Activated naive CD4-positive, alpha-beta T cell treated with Interleukin-2 at 50 U/mL for 16 hours (primary cell): ENCODE data around the gene BAG2.

ENCODE experiments used
- DNase-seq: peaks from one replicate; pipeline ENCODE4 v3.0.0-alpha.2; 2020

BAG2 gene

DNA sequence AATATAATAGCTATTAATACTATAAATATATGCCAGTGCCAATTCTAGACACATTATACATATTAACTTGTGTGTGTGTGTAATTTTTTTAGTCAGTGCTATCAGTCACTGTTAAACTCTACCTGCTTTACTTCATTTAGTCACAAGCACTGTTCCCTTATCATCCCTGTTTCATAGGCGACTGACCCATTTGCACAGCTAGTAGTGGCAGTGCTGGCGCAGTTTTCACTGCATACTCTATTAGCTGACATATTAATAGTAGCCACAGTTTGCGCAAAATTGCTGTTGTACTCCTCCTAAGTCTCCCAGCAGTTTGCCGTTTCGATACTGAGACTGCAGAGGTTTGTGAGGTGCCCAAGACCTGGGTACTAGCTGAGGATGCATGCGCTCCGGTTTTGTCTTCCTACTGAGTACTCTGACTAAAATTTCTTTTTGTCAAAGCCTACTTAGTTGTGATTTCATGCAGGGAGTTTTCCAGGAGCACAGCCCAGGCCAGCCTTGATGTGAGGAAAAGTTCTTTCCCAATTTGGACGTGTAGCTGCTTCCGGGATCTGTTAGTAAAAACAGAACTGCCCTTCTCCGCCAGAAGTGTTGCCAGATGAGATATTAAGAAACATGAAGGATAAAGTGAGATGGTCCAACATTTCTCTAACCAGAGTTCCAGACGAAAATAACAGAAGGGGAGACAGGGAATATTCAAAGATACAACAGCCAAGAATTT lies 5.6 kb downstream of the BAG2 start:
- DNase-seq = no peak

DNA sequence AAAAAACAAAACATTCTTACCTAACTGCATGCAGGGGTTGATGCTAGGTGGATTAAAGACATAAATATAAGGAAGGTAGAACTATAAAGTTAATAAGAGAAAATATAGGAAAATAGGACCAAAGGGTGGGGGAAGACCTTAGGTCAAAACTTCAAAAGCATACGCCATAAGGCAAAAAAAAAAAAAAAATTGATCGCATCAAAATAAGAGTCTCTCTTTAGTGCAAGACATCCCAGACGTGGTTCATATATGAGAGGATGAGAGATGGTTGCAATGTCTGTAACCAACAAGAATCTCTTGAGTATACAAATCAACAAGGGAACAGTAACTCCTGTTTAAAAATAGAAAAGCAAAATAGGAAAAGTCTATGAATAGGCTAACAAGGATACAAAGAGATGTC lies 8.5 kb downstream of the BAG2 start:
- DNase-seq = no peak

DNA sequence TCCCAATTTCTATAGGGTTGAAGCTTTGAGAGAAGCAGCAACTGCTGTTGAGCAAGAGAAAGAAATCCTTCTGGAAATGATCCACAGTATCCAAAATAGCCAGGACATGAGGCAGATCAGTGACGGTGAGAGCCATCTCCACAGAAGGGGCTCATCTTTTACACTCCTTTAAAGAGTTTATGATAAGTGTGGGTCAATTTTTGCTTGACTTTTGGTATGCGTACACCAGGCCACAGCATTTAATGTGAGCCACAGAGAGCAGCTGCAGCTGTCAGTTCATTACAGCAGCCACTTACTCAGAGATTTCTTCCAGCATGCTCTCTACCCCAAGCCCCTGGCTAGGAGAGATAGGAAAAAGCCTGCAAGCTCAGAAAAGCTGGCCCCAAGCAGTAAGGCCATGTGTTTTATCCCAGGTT lies 9.9 kb downstream of the BAG2 start:
- no peak for DNase-seq

DNA sequence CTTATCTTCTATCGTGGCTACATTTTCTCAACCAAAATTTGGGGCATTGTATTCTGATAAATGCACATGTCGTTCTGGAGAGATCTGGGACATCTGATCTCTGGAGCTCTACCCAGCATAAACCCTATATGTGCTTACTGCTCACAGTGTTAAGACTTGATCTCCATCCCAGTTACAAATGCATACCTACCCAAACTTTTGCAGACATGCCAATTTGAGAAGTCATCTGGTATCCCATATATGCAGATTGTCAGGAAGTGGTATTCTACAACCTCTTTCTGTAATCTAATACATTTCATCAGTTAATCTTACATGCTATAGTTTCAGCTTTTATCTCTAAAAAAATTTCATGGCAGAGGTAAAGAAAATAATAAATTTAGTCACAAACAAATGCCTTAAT lies 11.2 kb downstream of the BAG2 start:
- DNase-seq = no peak

DNA sequence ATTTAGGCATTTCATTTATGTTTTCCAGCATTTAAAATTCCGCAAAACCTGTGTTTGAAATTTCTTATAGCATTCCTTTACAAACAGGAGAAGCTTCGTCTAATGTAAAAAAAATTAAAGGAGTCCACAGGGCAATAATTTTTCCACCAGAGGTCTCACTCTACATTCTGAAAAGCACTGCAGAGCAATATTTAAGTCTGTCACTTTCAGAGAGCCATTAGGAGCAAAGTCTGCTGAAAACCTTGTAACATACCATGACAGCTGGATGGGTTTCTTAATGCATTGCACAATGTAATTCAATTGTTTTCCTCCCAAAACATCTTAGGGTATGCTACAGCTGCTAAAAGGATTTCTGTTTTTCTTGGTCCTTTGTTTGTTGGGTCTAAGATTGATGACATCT lies 18.0 kb downstream of the BAG2 start:
- DNase-seq = no peak

DNA sequence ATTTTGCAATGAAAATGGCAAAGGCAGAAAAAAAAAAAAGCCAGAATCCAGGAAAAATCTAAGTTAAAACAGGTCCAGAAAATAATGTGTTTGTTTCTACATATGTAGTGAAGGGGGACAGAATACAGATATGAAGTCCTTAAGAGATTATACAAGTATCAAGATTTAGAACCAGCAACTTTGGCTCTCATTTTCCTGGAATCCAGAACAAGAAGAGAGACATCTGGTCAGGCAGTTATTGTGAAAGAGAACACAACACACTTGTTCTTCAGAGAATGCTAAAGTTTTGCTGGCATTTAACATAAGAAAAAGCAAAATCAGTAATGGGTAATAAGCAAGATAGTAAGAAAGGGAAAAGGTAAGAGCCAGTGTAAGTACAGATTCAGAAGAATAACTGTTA lies 21.1 kb downstream of the BAG2 start:
- no peak for DNase-seq

DNA sequence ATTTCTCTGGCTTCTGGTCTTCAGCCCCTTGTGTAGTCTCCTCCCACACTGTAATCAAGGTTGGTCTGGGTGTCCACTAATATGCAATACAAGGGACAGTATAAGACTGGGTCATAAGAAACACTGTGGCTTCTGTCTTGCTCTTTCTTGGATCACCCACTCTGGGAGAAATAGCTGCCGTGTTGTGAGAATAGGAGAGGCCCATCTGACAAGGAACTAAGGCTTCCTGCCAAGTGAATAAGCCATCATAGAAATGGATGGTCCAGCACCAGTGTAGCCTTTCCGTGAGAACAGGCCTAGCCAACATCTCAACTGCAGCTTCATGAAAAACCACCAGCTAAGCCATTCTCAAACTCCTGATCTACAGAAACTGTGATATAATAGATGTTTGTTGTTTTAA lies 23.3 kb downstream of the BAG2 start:
- no peak for DNase-seq

DNA sequence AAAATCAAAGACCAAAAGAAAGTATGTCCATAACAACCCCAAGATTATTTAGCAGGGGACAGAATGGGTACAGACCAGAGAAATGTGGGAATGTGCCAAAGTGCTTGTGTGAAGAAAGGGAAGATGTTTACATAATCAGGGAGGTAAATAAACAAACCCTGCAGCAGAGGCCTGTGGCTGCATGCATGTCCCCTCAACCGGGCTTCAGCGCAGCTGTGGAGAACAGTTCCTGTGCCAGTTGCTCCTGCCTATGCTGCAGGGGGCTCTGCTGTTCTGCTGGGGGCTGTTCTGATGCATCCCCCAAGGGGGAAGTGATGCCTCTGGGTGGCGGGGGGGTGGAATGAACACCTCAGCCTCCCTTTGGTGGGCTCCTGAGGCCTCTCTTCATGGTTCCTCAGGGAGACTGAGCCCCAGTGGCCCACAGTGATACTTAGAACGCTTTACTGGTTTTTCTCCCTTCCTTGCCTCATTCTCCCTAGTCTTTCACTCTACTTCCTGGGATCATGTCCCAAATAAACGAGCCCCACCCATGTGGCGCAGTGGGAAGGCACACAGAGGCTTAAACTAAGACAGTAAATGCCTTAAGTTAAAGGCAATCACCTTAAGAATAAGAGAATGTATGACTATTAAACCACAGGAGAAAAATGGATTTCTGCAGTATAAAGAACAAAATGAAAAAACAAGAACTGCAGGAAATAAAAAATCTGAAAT lies 27.0 kb downstream of the BAG2 start:
- DNase-seq = no peak

DNA sequence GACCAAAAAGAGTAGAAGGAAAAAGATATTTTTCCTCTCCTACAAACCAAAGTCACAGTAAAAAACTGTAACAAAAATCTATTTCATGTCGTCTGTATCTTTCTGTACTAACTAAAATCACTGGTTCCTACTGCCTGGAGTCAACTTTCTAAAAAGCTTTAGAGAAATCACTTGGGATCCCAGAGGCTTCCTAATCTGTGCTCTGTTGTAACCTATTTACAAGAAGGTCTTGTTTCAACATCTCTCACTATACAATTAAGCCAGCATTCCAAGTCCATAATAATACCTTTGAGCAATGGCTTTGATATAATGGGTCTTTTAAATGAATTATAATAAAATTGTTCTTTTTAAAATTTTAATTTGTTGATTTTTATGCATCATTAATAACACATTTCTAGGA lies 29.6 kb downstream of the BAG2 start:
- DNase-seq = no peak

DNA sequence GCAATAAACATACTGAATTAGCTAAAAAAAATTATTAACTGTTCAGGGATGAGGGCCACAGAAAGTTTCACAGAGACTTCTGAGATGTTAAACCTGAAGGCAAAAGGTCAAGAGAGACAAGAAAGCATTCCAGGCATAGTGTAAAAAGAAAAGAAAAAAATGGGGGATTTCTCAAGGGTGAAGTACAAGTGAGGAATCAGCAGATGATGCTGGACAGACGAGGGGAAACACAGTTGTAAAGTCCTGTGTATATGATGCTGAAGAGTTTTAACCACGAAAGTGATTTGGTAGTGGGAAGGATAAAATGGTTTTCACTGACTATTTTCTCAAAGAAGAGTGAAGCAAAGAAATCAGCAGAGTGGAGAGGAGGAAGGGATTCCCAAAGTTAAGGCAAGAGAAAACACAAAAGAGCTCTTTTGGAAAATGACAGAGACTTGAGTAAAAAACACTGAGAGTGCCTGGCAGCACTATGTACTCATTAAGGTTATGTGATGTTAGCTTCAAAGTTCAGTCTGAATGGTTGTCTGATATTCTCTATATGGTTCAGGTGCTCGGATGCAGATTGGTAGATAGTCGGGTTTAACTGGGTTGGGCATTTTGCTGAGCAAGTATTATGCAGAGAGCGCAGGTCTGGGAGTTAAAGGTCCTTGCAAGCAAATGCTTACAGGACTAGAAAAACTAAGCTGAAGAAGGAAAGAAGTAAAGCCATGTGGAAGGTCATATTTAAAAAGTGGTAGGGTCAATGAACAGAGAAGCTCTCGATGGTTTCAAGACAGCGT lies 33.6 kb downstream of the BAG2 start:
- no peak for DNase-seq

DNA sequence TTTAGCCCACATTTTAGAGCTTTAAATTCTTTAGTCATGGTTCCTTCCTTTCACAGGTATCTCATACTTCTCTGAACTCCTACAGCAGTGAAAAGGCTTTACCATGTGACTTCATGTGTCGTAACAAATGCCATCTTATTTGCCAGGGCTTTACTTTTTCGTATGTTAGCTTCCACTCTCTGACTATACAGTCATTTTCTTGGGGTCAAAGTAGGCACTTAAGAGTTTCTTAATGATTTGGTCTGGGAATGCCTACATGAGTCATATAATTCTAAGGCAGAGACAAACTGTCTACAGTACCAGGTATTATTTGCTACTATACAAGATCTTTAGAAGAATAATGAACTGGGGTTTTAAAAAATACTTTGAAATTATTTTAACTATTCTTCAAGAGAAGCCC lies 35.0 kb downstream of the BAG2 start:
- no peak for DNase-seq

DNA sequence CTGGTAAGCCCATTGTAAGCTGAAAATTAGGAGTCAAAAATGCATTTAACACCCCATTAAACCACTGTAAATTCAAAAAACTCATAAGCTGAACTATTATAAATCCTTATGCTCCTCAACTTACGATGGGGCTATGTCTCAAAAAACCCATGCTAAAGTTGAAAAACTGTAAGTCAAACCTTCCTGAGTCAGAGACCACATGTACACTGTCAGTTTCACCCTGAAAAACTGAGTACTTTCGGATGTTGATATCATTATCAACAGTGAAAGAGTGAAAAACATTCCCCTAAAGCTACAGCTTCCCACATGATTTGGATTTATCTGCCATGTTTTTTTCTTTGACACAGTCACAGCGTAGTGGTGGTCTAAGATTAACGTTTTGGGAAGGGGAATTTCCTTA lies 35.7 kb downstream of the BAG2 start:
- no peak for DNase-seq

DNA sequence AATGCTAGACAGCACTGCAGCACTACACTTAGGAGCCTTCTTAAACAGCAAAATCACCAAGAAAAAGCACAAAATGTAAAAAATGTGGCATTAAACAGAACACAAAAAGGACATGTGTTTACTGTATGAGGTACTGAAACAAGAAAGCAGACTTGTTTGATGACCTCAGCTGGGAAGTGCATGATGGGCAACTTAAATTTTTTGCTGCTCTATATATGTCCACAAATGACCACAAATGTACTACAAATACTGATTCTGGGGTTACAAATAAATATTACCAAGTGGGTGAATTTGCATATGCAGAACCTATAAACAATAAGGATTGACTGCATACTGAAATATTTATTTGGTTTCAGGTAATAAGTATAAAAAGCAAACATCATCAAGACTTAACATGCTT lies 36.9 kb downstream of the BAG2 start:
- DNase-seq = no peak

DNA sequence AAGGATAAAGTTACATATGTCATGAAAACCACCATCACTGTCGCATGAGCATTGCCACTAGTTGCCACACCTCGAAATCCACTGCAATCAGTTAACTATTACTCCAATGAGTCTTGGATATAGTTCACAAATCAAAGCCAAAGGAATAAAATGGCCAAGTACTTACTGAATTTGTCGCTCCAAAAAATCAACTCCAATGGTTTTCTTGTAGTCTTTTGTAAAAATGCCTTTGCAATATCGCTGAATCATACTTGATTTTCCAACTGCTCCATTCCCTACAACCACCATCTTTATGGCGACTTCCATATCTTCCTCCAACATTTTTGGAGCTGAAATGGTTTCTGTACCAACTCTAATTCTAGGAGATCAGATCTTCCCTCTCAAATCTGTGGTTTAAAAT lies 37.9 kb downstream of the BAG2 start:
- no peak for DNase-seq

DNA sequence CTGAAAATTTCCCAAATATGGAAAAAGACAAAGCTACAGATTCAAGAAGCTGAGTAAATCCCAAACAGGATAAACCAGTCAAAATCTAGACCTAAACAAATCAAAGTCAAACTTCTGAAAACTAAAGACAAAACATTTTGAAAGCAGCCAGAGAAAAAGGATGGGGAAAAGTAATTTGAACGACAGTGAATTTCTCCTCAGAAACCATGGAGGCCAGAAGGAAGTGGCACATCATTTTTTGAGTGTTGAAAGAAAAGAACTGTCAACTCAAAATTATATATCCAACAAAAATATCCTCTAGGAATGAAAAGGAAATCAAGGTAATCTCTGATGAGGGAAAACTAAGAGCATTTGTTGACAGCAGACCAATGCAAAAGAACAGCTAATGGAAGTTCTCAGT lies 43.1 kb downstream of the BAG2 start:
- DNase-seq = no peak

DNA sequence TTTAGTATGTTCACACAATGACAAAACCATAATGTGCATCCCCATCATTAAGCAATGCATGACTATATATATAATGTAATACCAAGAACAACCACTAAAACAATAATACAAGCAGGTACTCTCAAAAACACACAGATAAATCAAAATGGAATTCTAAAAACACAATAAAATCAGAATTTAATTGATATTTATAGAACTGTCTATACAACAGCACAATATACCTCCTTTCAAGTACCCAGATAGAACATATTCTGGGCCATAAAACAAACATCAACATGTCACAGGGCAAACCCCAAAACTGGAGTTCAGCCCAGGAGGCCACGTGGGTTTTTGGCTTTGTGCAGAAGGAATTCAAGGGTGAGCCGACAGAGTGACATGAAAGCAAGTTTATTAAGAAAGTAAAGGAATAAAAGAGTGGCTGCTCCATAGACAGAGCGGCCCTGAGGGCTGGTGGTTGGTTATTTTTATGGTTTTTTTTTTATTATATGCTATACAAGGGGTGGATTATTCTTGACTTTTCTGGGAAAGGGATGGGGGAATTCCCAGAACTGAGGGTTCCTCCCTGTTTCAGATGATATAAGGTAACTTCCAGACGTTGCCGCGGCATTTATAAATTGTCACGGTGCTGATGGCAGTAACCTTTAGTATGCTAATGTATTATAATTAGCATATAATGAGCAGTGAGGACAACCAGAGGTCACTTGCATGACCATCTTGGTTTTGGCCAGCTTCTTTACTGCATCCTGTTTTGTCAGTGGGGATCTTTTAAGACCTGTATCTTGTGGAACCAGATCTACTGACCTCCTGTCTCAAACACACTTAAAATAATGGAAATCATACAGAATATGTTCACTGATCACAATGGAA lies 44.3 kb downstream of the BAG2 start:
- DNase-seq = no peak

DNA sequence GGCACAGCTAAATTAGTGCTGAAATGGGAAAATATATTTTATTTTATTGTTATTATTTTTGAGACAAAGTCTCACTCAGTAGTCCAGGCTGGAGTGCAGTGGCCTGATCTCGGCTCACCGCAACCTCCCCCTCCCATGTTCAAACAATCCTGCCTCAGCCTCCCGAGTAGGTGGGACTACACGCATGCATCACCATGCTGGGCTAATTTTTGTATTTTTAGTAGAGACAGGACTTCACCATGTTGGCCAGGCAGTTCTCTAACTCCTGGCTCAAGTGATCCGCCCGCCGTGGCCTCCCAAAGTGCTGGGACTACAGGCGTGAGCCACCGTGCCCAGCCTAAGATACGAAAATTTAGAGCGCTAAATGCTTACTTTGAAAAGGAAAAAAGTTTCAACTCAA lies 45.1 kb downstream of the BAG2 start:
- DNase-seq = no peak

DNA sequence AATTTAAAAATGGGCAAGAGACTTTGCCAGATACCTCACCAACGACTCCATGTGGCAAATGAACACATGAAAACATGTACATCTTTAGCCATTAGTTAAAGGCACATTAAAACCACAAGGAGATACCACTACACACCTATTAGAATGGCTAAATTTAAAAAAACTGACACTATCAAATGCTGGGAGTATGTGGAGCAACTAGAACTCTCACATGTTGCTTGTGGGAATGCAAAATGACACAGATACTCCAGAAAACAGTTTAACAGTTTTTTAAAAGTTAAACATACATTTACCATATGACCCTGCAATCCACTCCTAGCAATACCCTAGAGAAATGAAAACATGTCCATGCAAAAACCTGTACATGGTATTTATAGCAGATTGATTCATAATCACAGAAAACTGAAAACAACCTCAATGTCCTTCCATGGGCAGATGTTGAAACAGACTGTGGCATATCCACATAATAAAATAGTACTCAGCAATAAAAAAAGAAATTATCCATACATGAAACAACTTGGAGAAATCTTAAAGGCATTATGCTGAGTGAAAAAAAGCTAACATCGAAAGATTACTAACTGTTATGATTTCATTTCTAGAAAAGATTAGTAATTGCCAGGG lies 48.1 kb downstream of the BAG2 start:
- DNase-seq = no peak

DNA sequence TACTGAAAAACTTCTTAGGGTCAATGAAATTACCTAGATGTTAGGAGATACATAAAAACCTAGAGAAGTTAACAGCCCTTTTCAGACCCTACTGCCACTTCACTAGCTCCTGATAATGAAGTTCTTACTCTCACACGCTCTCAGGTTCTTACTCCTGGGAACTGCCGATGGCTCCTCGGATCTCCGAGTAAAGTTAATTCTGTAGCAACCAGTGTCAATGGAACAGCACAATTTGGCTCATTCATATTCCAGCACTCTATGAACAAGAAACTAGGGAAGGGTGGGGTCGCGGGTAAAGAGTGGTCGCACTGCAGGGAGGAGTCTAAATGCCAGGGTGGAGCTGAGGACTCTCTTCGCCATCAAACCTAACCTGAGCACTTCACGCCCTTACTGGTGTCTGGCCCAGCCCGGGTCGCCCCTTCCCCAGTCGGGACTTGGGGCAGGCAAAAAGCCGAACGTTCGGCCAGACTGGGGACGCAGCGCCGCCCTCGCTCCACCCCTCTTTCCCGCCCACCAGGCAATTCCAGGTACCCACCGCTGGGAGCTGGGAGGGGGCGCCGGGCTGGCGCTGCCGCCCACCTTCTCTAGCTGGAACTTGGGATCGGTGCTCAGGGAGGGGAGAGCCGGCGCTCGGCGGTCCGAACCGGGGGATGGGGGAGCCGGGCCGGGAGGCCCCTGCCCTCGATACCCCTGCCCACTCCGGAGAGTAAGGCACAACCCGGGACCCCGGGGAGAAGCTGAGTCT lies 49.2 kb downstream of the BAG2 start:
- DNase-seq = peak; percentile 46

DNA sequence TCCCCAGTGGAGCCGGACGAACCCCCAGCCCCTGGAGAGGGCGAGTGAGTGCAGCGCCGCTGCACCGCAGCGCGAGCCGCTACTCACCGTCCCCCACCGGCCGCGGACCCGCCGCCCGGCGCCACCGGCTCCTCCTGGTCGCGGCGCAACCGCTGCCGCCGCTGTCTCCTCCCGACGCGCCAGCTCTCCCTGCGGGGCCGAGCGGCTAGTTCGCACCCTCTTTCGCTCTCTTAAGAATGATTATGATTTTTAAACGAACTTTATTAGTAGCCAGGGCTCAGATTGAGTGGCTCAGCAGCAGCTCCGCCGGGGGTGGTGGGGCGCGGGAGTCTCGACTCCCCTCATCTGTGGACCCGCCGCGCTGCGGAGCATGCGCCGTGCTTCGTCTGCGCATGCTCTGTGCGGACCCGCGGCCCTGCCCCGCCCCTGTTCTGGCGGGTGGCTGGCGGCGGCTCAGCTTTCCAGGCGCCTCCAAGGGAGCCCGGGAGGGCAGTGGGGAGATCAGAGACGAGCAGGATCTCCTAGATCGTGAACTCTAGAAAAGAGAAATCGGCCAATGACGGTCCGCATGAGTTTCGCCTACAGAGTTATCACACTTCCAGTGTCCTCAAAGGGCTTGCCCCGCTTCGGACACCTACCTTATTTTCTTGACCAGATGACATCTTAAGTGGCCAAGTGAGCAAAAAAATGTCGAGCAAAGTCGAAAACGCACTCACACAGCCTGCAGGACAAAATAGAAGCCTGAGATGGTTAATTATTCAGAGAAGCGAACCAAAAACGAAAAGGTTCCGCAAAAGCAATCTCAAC lies 50.0 kb downstream of the BAG2 start, which contains the start of gene RAB23:
RAB23 (minus strand) TSS at position 372 of the 807 bp plus-strand sequence. CDS start 11,927 bp downstream, outside the sequence.
- DNase-seq = peak; percentile 82

DNA sequence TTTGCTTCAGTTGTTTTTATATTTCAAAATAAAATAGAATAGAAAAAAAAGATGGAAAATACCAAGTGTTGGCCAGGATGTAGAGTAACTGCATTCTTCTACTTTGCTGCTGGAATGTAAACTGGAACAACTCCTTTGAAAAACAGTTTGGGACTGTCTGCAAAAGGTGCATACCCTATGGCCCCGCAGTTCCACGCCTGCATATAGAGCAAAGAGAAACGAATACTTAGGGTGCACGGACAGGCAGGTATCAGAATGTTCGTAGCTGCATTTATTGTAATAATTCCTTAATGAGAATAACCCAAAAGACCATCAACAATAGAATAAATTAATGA lies 50.6 kb downstream of the BAG2 start:
- no peak for DNase-seq
